Effector CD8-positive, alpha-beta T cell (primary cell): ENCODE measurements around the gene FOXO1.

Experiments used
- DNase-seq: peaks from one replicate; lab custom pipeline; 2025; lab: John Stamatoyannopoulos, UW

Gene FOXO1

DNA sequence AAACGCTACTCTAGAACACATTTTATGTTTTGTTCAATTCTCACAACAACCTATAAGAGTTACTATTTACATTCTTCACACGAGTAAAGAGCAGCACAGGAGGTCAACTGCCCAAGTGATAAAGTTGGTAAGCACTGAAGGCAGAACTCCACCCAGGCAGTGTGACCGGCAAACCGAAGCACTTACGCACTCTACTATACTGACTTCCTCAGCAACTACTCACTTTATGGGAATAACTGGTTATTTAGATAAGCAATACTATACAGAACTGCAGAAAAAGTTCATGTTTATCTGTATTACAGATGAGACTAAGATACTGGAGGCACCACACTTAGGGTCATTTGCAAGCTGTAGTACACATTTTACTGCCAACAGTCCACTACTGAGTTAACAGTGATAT, 28.8 kb downstream of the FOXO1 start:
- no peak for DNase-seq

DNA sequence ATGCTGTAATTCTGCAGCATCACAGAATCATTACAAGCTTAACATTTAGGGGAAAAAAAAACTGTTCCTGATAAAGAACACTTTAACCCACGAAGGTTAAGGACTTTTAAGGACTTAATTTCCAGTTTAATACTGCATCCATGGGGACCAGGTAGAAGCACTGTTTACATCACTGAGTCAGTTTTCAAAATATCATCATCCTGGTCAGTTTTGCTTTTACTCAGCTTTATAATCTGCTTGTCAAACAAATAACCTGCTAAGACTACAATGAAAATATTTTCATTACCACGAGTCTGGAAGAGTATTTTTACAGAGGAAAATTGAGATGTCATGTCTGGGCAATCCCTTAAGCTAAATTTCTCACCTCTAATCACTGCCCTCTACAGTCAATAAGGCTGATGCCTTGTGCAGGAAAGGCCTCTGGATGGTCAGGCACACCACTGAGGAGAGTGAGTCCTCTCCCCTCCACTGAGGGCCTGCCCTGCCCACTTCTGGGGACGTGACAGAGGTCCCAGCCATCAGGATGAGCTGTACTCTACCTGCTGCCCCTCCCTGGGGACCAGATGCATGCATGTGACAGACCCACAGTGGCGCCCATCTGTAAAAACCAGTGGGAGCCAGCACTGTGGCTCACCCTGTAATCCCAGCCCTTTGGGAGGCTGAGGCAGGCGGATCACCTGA, 31.0 kb downstream of the FOXO1 start:
- DNase-seq = no peak

DNA sequence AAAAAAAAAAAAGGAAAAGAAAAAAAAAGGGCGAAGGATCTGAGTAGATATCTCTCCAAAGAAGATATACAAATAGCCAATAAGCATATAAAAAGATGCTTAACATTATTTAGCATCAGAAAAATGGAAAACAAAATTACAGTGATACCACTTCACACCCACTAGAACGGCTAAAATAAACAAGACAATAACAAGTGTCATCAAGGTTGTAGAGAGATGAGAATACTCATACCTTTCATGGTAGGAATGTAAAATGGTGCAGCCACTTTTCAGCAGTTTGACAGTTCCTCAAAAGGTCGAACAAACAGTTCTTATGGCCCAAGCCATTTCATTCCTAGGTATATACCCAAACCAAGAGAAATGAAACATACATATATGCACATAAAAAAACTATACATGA, 33.5 kb downstream of the FOXO1 start:
- no peak for DNase-seq

DNA sequence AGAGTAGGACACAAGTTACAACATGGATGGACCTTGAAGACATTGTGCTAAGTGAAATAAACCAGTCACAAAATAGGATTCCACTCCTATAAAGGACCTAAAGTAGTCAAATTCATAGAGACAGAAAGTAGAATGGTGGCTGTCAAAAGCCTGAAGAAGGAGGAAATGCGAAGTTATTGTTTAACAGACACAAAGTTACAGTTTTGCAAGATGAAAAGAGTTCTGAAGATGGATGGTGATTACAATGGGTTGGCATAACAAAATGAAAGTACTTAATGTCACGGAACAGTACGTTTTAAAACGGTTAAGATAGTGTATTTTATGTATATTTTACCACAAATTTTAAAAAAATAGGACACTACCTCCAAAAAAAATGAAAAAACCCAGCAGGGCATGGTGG, 34.8 kb downstream of the FOXO1 start:
- no peak for DNase-seq

DNA sequence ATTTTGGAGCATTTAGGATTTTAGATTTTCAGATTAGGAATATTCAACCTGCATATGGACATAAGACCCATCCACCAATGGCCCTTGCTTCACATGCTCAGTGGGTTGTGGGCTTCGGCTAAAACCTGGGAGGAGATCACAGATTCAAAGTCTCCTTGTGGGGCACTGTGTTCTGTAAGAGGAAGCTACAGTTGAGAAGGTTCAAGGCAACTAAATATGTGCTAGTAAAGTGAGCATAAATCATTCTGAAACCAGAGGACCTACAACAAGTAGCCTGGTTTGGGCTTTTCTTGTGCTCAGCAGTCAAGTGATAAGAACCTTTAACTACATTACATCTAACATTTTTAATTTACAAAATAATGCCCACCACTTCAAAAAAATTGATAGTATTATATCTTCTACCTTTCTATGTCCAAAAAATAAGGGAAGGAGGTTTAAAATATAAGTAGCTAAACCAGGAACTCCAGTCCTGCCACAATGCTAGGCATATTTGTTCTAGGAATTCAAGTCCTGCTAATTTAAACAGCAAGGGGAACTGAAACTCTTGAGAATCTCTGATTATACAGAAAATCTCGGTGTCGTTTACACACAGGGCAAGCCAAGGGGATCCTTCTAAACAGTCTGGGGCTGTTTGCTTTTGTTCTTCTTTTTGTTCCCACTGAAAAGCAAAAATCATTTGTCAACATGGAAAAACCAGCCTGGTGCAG, 36.6 kb downstream of the FOXO1 start:
- no peak for DNase-seq

DNA sequence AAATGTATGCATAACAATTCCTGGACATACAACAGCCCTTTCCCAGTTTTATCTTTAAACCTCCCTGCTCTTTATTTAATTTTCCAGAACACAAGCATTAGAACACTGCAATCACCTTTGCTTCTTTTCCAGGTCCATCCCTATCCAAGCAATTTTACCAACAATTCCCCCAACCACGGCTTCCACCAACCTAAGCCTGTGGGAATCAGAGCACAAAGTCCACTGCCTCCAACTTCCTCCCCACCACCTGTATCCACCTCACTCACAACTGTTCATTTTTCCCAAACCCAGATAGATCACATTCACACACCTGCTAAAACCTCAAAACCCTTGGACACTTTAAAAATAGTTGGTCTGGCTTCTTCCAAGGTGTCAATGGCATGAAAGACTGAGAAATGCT, 39.5 kb downstream of the FOXO1 start:
- no peak for DNase-seq

DNA sequence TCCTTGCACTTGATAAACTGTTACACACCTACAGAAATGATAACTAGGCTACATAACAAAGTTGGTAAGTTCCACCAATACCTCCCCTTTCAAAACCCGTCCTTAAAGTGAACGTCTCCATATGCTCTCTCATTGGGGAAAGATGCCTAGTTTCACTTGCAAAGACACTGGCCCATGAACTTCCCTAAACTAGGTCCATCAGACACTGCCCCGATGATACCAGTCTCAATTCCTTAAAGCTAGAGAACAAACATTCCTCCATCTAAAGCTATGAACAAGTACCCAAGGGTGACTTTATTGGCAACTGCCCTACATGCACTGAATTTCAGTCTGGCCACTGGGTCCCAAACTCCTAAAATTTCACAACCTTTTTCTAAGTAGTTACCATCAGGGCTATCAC, 39.9 kb downstream of the FOXO1 start:
- DNase-seq = no peak

DNA sequence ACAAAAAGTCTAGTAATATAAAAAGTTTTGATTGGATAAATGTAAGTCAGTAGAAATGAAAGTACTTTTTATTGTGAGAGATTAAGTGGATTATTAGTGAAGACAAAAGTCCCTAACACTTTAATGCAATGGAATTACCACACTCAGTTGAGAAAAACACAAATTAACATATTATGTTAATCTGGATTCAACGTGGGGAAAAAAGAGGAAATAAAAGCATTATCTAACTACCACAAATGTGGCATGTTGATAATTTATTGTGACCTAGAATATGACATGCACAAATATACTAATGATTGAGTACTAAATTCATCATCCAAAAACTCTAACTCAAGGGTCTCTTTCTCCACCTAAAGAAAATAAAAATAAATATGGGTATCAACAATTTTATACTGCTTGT, 41.5 kb downstream of the FOXO1 start:
- no peak for DNase-seq

DNA sequence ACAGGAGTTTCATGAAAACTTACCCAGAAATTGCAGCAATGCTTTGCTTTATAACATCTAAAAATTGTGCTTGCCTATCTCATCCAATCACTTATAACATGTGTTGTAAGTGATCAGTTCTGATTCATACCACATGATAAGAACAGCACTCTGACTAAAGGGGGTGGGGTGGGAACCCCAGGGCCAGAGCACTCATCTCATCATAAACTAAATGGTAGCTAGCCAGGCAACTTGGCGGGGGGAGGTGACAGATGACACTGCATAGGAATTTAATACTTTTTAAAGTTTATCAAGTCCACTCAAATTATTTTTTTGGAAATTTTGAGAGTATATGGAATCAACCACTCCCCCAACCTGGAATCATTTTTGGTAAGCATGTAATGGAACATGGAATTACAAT, 42.1 kb downstream of the FOXO1 start:
- DNase-seq = no peak

DNA sequence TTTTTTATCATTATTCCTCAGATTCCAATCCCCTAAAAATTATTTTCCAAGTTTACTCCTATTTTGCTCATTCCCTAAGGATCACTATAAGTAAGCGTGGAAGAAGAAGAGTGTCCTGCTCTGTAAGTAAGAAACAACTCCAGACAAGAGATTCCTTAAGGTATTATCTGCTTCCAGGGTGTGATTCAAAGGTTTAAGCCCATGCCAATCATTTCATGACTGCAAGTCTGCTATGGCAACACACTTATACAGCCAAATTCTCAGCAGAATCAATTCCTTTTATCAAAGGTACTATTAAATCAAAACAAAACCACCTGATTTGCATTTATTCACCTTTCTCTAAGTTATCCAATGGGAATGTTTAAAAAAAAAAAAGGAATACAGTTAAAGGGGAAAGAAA, 43.7 kb downstream of the FOXO1 start:
- no peak for DNase-seq

DNA sequence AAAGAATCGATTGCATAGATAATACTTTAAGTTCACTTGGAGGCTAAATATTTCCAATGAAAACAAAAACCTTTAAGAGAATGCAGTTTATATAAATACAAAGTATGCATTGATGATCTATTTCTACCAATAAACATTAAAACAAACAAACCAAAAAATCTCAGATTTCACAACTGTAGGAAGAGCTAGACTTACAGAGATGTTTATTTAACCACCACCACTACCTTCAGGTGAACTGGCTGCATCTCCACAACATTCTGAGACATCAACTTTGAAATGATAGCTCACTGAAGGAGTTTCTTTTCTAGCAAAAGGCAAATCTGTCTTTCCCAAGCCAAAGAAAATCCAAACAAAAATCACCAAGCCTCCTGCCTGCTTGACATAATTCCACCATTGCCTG, 44.2 kb downstream of the FOXO1 start:
- DNase-seq = no peak

DNA sequence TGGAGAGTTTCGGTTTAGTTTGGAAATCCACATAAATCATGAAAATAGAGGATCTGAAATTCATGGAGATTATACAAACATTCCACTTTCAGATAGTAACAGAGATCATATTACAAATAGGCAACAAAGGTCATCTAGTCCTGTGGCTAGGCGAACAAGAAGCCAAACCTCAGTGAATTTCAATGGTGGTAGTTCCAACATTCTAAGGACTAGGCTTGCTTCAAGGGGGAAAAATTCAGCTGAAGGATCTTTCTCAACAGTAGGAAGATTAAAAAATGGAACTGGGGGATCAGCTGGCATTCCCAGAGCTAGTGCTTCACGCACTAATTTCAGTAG, 47.0 kb downstream of the FOXO1 start:
- no peak for DNase-seq

DNA sequence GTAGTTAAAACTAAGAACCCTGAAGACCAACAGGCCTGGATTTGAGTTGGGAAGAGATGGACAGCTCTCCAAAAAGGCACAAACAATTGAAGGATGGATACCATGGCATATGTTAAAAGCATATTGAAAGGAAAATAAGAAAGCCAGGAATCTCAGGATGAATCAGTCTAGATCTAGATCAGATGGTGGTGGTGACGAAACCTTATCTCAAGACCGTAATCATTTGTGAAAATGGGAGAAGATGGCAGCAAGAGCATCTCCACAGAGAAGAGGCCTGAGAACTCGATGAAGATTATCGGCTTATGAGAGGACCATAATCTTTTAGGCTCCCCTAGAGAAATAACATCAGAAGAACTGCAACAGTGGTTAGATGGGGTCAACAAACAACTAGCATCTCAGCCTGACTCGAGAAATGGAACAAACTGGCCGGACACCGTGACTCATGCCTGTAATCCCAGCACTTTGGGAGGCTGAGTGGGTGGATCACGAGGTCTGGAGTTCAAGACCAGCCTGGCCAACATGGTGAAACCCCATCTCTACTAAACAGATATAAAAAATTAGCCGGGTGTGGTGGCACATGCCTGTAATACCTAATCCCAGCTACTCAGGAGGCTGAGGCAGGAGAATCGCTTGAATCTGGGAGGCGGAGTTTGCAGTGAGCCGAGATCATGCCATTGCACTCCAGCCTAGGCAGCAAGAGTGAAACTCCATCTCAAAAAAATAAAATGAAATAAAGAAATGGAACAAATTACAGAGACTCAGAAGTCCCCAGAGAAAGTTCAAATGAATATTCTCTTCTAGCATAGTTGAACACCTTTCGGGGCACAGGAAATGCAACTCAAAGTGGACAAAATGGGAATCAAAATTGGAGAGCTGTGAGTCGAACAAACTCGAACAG, 47.6 kb downstream of the FOXO1 start:
- DNase-seq = no peak

DNA sequence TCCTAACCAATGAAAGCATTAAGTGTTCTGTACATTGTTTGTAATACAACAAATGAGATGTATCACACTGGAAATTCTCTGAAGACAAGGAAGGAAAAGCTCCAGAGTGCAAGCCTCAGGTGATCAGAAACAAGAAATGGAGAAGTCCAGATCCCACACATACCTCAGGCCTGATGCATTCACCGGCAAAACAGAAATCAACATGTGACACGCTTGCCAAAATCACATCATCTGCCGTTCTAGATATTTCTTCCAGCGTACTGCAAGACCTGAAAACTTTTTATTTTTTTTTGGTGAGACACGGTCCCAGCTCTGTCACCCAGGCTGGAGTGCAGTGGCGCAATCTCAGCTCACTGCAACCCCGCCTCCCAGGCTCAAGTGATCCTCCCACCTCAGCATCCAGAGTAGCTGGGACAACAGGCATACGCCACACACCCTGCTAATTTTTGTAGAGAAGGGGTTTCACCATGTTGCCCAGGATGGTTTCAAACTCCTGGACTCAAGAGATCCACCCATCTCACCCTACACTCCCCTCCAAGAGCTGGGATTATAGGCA, 48.6 kb downstream of the FOXO1 start:
- no peak for DNase-seq

DNA sequence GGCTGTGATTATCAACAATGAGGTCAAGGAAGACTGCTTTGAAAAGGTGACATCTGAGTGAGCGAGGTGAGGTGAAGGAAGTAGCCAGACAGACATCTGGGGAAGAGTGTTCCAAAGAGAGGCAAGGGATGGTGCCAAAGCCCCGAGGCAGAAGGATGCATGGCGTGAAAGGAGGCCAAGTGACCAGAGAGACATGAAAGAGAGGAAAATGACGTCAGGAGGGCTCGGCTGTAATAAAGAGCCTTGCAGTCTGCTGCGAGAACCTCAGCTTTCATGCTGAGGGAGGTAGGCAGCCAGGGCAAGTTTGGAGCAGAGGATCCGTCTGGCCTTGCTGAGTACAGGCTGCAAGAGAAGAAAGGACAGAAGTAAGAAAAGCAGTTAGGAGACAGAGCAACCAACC, 50.8 kb downstream of the FOXO1 start:
- DNase-seq = no peak

DNA sequence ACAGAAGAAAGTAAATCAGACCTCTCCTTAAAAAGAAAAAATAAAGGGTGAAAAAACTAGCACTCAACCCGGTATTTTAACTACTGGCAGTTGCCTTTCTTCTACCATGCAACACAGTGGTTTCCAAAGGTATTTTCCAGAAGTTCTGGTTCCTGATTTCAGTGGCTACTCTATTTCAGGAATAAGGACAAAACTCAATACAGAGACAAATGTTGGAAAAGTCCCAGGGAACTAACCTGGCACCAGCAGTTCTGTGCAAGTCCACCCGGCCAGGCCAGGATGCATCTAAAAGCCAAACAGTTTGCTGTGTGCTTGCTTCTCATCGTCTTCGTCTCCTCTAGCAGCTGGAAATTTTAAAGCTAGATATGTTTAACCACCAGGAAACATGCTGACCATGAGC, 52.5 kb downstream of the FOXO1 start:
- no peak for DNase-seq

DNA sequence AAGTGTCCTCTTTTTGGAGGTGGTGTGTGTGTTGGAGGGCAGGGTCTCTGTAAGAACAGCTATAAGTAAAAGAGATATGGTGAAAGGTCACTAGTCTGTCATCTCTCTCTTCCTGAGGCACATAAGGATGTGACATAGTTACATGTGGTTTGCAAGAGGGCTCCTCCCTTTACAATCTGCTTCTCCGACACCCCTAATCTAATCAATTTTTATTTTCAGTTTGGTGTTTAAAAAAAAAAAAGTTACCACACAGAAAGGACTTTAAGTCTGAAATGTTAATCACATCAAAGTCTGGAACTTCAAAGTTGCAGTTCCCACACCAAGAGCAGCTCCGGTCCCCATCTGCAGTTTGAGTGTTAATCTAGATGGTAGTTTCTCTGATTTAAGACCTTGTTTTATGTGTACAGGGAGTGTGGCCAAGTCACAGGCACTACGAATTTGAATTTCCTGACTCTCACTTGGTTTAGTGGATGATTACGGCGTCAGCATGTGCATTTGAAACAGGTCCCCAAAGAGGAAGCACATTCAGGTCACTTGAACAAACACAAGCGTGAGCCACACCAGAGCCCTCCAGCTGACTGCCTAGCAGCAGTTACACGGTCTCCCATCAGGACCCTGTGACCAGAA, 53.1 kb downstream of the FOXO1 start:
- DNase-seq = no peak

DNA sequence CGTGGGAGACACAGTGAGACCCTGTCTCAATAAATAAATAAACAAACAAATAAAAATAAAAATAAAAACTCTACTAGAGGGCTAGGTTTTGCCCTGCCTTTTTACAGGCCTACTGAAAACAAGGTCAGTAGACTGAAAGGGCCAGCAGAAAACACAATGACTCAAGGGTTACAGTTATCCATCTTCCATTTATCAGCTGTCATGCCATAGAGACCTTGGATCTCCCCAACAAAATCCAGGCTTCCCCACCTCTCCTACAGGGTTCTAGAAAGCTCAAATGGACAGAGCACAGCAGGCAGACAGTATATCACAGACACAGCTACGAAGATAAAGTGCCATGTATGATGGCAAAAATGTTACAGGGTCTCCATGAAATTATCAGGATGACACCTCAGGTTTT, 54.4 kb downstream of the FOXO1 start:
- no peak for DNase-seq

DNA sequence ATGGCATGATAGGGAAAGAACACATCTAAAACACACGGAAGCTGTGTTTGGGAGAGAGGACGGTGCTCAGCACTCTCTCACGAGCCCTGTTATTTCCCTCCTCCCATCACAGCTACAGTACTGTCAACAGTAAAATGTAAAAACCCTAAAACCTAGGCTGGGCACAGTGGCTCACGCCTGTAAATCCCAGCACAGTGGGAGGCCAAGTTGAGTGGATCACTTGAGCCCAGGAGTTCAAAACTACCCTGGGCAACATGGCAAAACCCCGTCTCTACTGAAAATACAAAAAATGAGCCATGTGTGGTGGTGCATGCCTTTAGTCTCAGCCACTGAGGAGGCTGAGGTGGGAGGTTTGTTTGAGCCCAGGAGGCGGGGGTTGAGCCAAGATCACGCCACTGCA, 54.8 kb downstream of the FOXO1 start:
- no peak for DNase-seq

DNA sequence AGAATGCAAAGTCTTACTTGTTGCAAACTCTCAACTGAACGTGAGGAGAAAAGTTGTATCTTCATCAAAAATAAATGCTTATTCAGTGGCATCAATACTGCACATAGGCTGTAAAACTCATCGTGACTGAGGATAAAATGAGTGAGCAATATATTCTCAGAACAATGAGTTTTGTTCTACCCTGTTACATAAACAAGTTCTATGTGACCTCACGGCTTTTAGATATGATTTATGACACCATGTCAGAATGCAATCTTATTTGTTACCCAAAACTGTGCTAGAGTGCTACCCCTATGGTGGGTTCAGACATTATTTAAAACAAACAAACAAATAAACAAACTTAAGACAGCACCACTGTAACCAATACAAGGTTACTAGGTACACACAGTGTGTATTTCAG, 55.4 kb downstream of the FOXO1 start:
- no peak for DNase-seq

DNA sequence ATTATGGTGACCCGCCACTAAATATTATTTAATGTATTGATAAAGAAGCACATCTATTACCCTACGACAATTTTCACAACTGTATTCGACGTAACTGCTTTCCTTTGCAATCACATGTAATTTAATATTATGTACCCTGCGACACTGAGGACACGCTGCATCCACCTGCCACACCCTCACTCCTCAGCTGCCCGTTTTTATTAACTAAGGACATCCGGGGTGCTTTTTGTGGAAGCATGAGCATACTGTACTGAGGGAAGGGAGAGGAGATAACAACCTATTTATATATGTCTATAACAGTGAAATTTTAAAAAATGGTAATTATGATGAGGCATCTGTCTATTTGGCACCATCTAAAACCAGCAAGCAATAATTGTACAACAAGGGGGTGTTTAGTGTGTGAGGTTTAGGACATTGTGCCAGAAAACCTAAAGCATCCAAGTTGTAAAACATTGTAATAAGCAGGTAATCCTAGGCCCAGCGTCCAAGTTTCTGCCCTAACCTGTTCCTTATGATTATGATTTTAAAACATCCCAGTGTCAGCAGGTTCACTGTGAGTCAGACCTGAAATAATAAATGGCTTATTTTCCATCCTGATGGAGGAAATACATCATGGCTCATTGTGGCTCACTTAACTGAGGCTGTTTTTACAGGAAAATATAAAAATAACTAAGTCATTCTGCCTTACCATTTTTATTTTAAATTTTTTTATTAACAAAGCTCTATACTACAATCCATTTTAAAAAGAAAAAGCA, 56.3 kb downstream of the FOXO1 start:
- no peak for DNase-seq

DNA sequence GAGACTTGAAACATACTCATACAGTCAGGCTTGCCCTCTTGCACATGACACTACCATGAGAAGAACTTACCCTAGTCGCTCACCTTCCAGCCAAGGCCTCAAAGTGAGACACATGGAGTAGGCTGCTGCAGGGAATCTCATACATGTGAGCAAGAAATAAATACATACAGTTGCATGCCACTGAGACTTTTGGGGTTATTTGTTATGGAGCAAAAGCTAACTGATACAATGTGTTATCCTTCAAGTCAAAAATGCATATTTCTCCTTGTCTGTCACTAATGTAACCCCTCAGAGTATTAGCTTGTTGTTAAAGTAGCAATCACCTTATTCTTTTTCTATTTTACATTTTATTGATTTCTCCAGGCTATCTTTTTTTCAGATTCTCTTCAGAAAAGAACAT, 58.1 kb downstream of the FOXO1 start:
- DNase-seq = no peak
